HG03575 (cell line): ENCODE measurements around the gene PI4K2A.
"Not testable (repeated sequence)": the region's sequence is repeated elsewhere in the genome, so short reads cannot be mapped to it uniquely, and the experiment has no call there.

Experiments used
- ATAC-seq: cut with Tn5 transposase; IDR thresholded peaks from one replicate; pipeline ENCODE4 v1.9.1; 2021; ENCODE audit not compliant: unreplicated experiment, insufficient number of reproducible peaks, low FRiP score; ENCODE audit errors: extremely low read depth

The PI4K2A gene

GRCh38 chr10:97628228-97628627 is 12.2 kb upstream of the PI4K2A start:
- no peak for ATAC-seq

GRCh38 chr10:97629289-97629688 is 11.2 kb upstream of the PI4K2A start:
- no peak for ATAC-seq

DNA sequence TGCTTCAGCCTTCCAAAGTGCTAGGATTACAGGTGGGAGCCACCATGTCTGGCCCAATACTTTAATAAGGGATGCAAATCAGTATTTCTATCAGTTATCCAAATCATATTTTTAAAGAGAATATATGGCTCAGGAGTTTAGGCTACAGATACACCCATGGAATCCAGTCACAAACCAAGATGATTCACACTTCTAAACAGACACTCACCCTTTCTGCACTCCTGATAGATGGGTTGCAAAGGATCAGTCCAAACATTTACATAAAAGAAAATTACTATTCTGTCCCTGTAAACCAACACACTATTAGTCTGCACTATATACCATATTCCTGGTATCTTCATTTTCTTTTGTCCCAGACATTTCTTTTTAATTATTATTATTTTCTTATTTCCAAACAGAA is 9.4 kb upstream of the PI4K2A start:
- ATAC-seq = no peak

- peak; percentile 63 for ATAC-seq
Observed at GRCh38 chr10:97632949-97633884, 7.3 kb upstream of the PI4K2A start, which contains the start of gene MORN4. MORN4 (minus strand) TSS chr10:97633500; CDS start chr10:97619653, 13,847 bp downstream.

DNA sequence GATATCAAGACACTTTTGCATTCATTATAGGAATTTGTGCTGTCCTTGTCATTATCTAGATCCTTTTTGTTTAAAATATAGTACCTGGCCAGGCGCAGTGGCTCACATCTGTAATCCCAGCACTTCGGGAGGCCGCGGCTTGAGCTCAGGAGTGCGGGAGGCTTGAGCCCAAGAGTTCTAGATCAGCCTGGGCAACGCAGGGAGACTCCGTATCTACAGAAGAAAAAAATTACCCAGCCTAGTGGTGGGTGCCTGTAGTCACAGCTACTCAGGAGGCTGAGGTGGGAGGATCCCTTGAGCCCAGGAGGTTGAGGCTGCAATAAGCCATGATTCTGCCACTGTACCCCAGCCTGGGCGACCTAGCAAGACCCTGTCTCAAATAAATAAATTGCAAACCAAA is 6.5 kb upstream of the PI4K2A start:
- peak; percentile 9 for ATAC-seq

DNA sequence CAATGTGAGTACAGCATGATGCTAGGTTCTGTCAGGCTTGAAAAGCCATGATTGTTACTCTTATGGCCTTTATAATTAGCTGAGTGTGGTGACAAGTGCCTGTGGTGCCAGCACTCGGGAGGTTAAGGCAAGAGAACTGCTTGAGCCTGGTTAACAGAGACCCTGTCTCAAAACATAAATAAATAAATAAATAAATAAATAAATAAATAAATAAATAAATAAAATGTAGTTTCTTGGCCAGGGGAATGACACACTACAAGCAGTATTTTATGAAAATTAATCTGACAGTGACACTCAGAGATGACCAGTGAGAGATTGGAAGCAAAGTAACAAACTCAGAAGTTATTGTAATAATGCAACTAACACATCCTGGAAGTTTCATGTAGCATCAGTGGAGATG is 4.9 kb upstream of the PI4K2A start:
- no peak for ATAC-seq

DNA sequence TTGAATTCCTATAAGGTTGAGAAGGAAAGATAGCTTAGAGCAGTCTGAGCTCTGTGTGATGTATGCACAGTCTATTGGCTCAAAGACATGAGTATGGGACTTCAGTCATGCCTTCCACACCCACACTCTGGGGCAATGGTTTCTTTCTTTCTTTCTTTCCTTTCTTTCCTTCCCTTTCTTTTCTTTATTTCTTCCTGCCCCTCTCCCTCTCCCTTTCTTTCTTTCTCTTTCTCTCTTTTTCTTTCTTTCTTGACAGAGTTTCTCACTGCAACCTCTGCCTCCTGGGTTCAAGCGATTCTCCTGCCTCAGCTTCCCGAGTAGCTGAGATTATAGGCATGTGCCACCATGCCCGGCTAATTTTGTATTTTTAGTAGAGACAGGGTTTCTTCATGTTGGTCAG is 1.4 kb upstream of the PI4K2A start:
- ATAC-seq = not testable (repeated sequence)

GRCh38 chr10:97640868-97641811 is 669 bp downstream of the PI4K2A start:
- ATAC-seq = no peak

DNA sequence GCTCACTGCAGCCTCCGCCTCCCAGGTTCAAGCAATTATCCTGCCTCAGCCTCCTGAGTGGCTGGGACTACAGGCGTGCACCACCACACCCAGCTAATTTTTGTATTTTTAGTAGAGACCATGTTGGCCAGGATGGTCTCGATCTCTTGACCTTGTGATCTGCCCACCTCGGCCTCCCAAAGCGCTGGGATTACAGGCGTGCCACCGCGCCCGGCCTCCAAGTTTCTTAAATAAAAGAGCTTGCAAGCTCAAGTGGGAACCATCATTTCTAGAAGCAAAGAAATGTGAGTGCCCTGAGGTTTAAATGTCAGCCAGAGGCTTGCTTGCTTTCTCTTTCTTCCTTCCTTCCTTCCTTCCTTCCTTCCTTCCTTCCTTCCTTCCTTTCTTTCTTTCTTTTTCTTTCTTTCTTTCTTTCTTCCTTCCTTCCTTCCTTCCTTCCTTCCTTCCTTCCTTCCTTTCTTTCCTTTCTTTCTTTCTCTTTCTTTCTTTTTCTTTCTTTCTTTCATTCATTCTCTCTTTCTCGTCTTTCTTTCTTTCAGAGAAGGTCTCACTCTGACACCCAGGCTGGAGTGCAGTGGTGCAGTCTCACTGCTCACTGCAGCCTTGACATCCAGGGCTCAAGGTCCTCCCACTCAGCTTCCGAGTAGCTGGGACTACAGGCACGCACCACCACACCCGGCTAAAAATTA is 2.1 kb downstream of the PI4K2A start:
- ATAC-seq = not testable (repeated sequence)

- no peak for ATAC-seq
Observed at GRCh38 chr10:97643441-97643985, 3.0 kb downstream of the PI4K2A start.

DNA sequence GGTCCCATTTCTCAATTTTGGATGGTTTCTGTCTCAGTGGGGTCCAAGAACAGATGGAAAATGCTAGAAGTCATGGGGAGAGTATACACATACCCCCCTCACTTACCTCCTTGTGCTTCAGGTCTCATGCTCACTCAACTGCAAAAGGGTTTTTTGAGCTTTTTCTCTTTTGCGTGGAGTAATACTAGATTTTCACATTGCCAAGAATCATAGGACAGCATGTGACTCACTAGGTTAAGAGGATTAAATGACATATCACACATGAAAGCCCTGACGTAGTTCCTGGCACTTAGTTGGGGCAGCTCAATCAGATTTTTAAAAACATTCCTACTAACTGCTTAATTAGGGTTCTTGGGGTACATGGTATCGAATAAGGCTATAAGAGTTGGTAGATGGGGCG is 4.5 kb downstream of the PI4K2A start:
- ATAC-seq = no peak

GRCh38 chr10:97647556-97647955 is 7.1 kb downstream of the PI4K2A start:
- ATAC-seq = no peak

GRCh38 chr10:97648562-97649404 is 8.3 kb downstream of the PI4K2A start:
- peak; percentile 69 for ATAC-seq

DNA sequence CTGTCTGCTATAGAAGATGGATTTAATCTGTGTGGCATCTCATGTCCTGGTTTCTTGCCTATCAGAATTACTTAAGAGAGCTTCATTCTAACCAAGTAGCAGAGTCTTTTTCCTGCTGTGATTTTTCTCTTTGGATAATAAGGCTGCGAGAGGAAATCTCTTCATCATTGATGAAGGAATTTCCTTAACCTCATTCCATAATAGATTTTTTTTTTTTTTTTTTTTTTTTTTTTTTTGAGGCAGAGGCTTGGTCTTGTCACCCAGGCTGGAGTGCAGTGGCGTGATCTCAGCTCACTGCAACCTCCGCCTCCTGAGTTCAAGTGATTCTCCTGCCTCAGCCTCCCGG is 8.9 kb downstream of the PI4K2A start:
- ATAC-seq = not testable (repeated sequence)

DNA sequence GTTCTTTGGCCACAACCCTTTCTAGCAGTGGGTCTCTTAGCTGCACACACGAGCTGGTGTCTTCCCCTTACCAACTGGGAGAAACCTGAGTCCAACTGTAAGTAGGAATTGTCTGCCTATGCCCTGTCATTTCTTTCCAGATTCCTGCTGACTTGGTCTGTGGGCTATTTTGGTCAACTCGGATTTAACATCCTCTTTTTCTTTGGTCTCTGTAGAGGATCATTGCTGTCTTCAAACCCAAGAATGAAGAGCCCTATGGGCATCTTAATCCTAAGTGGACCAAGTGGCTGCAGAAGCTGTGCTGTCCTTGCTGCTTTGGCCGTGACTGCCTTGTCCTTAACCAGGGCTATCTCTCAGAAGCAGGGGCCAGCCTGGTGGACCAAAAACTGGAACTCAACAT is 10.3 kb downstream of the PI4K2A start:
- no peak for ATAC-seq

- no peak for ATAC-seq
Observed at GRCh38 chr10:97651773-97652172, 11.3 kb downstream of the PI4K2A start.

- no peak for ATAC-seq
Observed at GRCh38 chr10:97656777-97657176, 16.3 kb downstream of the PI4K2A start.

DNA sequence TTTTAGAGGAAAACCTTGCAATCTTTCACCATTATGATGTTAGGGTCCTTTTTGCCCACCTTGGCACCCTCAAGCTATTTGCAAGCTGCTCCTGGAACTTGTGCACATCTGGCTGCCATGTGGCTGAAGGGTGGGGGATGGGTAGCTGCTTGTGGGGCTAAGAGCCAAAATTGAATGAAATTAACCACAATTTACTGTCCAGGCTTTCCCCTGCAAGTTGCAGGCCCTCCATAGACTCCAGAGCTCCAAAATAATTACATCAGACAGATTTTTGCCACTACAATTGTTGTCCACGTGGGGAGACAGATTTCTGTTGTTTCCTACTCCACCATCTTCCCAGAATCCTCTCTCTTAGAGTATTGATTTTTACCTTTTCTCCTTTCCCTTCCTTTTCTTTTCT is 19.1 kb downstream of the PI4K2A start:
- ATAC-seq = no peak
